Measurements from ENCODE around the gene ARG1. TPM values are rescaled to one million over a fixed set of nuclear protein-coding genes. Genes with fewer than 3 reads are reported as not detected.
"Not testable (repeated sequence)": the region's sequence is repeated elsewhere in the genome, so short reads cannot be mapped to it uniquely, and the experiment has no call there.

ARG1 gene
- total RNA-seq, 1 experiment from 2014 or later = 0.69 TPM

- H3K4me2 ChIP-seq (ENCODE audit: low read length) = no peak overlapping the region
- H3K36me3 ChIP-seq (ENCODE audit: control insufficient read depth in 1 of 2, insufficient read depth in 2 of 2, low read length in 2 of 2) = no peaks in the 10 kb centered on the region; a peak in 1 of 4 replicates
- ATAC-seq (no peak), DNase-seq (ENCODE audit: low read depth, low spot score) (no peak)
- H3K9me2 ChIP-seq (ENCODE audit: insufficient read depth) = no peaks in the 10 kb centered on the region
- H3K9me3 ChIP-seq (ENCODE audit: control insufficient read depth in 1 of 2, insufficient read depth in 1 of 2, low read depth in 1 of 2, low read length in 2 of 2) = no peaks in the 10 kb centered on the region
- H3K27ac ChIP-seq (ENCODE audit: low read depth, low read length) = no peak overlapping the region
- no peaks in the 10 kb centered on the region for H3K27me3 ChIP-seq (ENCODE audit: insufficient read depth, low read length)
- intact Hi-C loops (cut with micrococcal nuclease) = no loop called here
- RAD21 ChIA-PET (ENCODE audit: low non-redundant PET in 1 of 2, low total read pairs in 2 of 2, uncharacterized antibody in 2 of 2, unreplicated experiment in 2 of 2) = no interaction called here
- POLR2A ChIA-PET = no interaction called here
- CTCF ChIA-PET = no interaction called here
- no TSS peak for BruUV-seq (replicated peaks)
- no peak overlapping the region for H3K9ac ChIP-seq (ENCODE audit: low read length)
- TF ChIP-seq ELF1 (IDR thresholded peaks at IDR 0.05; ENCODE audit: borderline replicate concordance, low read depth) (no peak), MAX (IDR thresholded peaks at IDR 0.05) (no peak), POLR2AphosphoS5 (IDR thresholded peaks at IDR 0.05; ENCODE audit: low read depth, low read length) (no peak), RAD21 (IDR thresholded peaks at IDR 0.05; ENCODE audit: low read depth) (no peak), EGR1 (IDR thresholded peaks at IDR 0.05; ENCODE audit: low read depth) (no peak), YY1 (IDR thresholded peaks at IDR 0.05; ENCODE audit: extremely low read depth, insufficient replicate concordance, low read depth, low read length) (no peak), JUND (IDR thresholded peaks at IDR 0.05) (no peak), POLR2A (IDR thresholded peaks at IDR 0.05; ENCODE audit: borderline replicate concordance, extremely low read depth, insufficient read depth, insufficient read length) (no peak), ZNF274 (IDR thresholded peaks at IDR 0.05; ENCODE audit: low read depth, low read length) (no peak), EZH2phosphoT487 (IDR thresholded peaks at IDR 0.05; ENCODE audit: borderline replicate concordance) (no peak)
- H2AFZ ChIP-seq (ENCODE audit: low read depth, low read length, poor library complexity, severe bottlenecking) = no peak overlapping the region
- H3K4me3 ChIP-seq (replicated peaks in 1 of 2; ENCODE audit: low read depth in 1 of 2, low read length in 2 of 2) = no peak overlapping the region
- H3K79me2 ChIP-seq (ENCODE audit: insufficient read depth, low read length) = no peaks in the 10 kb centered on the region
- no peaks in the 10 kb centered on the region for H4K20me1 ChIP-seq (ENCODE audit: insufficient read depth)
- H3K4me1 ChIP-seq (ENCODE audit: control insufficient read depth in 1 of 2, insufficient read depth in 2 of 2, low read length in 2 of 2) = no peaks in the 10 kb centered on the region
Measured at GRCh38 chr6:131524695-131525336, 48.2 kb upstream of the ARG1 start.

- CTCF ChIA-PET = interaction anchor here (1.2 kb wide), 1 partner anchor 414 kb away, joined by 3 read pairs; no protein-coding TSS in a partner anchor
- H3K9ac ChIP-seq (ENCODE audit: low read length); POLR2A ChIA-PET: not testable (repeated sequence)
Measured at GRCh38 chr6:131530936-131531335, 42.1 kb upstream of the ARG1 start.

GRCh38 chr6:131531681-131532080 lies 41.3 kb upstream of the ARG1 start:
- intact Hi-C loops (cut with micrococcal nuclease) = not testable (repeated sequence)
- CTCF ChIA-PET = interaction anchor here (1.2 kb wide), 1 partner anchor 415 kb away, joined by 3 read pairs; no protein-coding TSS in a partner anchor

More at GRCh38 chr6:131530936-131531335, 42.1 kb upstream of the ARG1 start:
- H2AFZ ChIP-seq (ENCODE audit: low read depth, low read length, poor library complexity, severe bottlenecking); BruUV-seq (replicated peaks); H3K9me2 ChIP-seq (ENCODE audit: insufficient read depth); DNase-seq (ENCODE audit: low read depth, low spot score); H3K9me3 ChIP-seq (ENCODE audit: control insufficient read depth in 1 of 2, insufficient read depth in 1 of 2, low read depth in 1 of 2, low read length in 2 of 2); RAD21 ChIA-PET (ENCODE audit: low non-redundant PET in 1 of 2, low total read pairs in 2 of 2, uncharacterized antibody in 2 of 2, unreplicated experiment in 2 of 2); ATAC-seq; H3K4me3 ChIP-seq (replicated peaks in 1 of 2; ENCODE audit: low read depth in 1 of 2, low read length in 2 of 2); H4K20me1 ChIP-seq (ENCODE audit: insufficient read depth); H3K4me2 ChIP-seq (ENCODE audit: low read length); H3K4me1 ChIP-seq (ENCODE audit: control insufficient read depth in 1 of 2, insufficient read depth in 2 of 2, low read length in 2 of 2); intact Hi-C loops (cut with micrococcal nuclease); H3K27ac ChIP-seq (ENCODE audit: low read depth, low read length); H3K27me3 ChIP-seq (ENCODE audit: insufficient read depth, low read length); H3K36me3 ChIP-seq (ENCODE audit: control insufficient read depth in 1 of 2, insufficient read depth in 2 of 2, low read length in 2 of 2); H3K79me2 ChIP-seq (ENCODE audit: insufficient read depth, low read length): not testable (repeated sequence)

More at GRCh38 chr6:131531681-131532080, 41.3 kb upstream of the ARG1 start:
- H3K79me2 ChIP-seq (ENCODE audit: insufficient read depth, low read length); H3K27ac ChIP-seq (ENCODE audit: low read depth, low read length); ATAC-seq; H3K4me3 ChIP-seq (replicated peaks in 1 of 2; ENCODE audit: low read depth in 1 of 2, low read length in 2 of 2); POLR2A ChIA-PET; DNase-seq (ENCODE audit: low read depth, low spot score); H3K4me2 ChIP-seq (ENCODE audit: low read length); H3K9ac ChIP-seq (ENCODE audit: low read length); H3K9me2 ChIP-seq (ENCODE audit: insufficient read depth); H4K20me1 ChIP-seq (ENCODE audit: insufficient read depth); BruUV-seq (replicated peaks); H3K36me3 ChIP-seq (ENCODE audit: control insufficient read depth in 1 of 2, insufficient read depth in 2 of 2, low read length in 2 of 2); H3K9me3 ChIP-seq (ENCODE audit: control insufficient read depth in 1 of 2, insufficient read depth in 1 of 2, low read depth in 1 of 2, low read length in 2 of 2); H3K27me3 ChIP-seq (ENCODE audit: insufficient read depth, low read length); H3K4me1 ChIP-seq (ENCODE audit: control insufficient read depth in 1 of 2, insufficient read depth in 2 of 2, low read length in 2 of 2); H2AFZ ChIP-seq (ENCODE audit: low read depth, low read length, poor library complexity, severe bottlenecking); RAD21 ChIA-PET (ENCODE audit: low non-redundant PET in 1 of 2, low total read pairs in 2 of 2, uncharacterized antibody in 2 of 2, unreplicated experiment in 2 of 2): not testable (repeated sequence)
